GM19043 (cell line): Measurements from ENCODE around the gene PSAPL1.

Experiments used
- ATAC-seq: cut with Tn5 transposase; IDR thresholded peaks from one replicate; pipeline ENCODE4 v1.9.1; 2021; ENCODE audit warnings: low read depth; ENCODE audit not compliant: unreplicated experiment

PSAPL1 gene

GRCh38 chr4:7432531-7433375, 2.0 kb downstream of the PSAPL1 start:
- no peak for ATAC-seq

DNA sequence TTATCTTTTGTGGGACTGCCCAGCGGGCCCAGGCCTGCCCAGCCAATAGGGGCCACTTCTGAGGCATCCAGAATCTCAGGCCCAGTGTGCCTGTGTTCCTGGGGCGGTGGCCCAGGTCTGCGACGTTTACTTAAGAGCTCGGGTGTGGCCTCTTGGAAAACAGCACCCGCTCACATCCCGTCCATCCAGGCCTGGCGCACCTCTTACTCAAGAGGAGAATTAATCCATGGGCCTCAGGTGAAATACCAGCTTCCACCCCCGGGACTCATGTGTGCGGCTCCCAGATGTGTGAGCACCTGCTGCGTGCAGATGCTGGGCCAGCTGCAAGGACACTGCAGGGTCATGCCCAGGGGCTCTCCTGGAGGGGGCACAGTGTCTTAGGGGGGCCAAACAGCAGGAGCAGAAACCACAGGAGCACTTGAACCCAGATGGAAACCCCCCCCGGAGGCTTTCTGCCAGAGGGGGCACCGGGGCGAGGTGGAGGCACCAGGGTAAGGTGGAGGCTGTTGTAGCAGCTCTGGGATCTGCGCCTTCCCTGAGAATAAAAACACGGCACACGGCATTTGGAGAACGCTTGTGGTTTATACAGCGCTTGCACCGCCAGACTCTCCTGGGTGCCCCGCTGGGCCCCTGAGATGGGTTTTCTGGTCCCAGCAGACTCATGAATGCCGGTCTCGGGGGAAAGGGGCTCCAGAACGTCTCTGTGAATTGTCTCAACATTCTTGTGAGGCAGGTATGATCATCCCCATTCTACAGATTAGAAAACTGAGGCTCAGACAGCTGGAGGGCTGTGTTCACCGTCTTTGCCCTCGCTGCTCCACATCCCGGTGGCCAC, 2.8 kb downstream of the PSAPL1 start:
- ATAC-seq, result no peak

GRCh38 chr4:7430965-7431695, 3.6 kb downstream of the PSAPL1 start:
- no peak for ATAC-seq

GRCh38 chr4:7430368-7430964, 4.3 kb downstream of the PSAPL1 start:
- ATAC-seq, result no peak

GRCh38 chr4:7429601-7430078, 5.1 kb downstream of the PSAPL1 start:
- ATAC-seq, result no peak

DNA sequence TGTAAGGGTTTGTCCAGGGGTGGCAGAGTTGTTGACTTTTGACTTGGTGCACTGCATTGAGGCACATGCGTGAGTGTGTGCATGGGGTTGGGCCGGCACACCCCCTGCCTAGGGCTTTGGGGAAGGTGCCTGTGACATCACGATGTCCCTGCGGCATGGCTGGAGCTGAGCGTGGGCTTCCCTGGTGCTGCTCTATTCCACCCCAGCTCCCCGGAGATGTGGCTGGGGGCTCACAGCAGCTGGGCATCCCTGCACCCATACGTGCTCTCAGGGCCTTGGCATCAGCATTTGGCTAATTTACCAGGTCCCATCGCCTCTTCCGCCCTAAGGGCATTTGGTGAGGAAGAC, 5.7 kb downstream of the PSAPL1 start:
- no peak for ATAC-seq

DNA sequence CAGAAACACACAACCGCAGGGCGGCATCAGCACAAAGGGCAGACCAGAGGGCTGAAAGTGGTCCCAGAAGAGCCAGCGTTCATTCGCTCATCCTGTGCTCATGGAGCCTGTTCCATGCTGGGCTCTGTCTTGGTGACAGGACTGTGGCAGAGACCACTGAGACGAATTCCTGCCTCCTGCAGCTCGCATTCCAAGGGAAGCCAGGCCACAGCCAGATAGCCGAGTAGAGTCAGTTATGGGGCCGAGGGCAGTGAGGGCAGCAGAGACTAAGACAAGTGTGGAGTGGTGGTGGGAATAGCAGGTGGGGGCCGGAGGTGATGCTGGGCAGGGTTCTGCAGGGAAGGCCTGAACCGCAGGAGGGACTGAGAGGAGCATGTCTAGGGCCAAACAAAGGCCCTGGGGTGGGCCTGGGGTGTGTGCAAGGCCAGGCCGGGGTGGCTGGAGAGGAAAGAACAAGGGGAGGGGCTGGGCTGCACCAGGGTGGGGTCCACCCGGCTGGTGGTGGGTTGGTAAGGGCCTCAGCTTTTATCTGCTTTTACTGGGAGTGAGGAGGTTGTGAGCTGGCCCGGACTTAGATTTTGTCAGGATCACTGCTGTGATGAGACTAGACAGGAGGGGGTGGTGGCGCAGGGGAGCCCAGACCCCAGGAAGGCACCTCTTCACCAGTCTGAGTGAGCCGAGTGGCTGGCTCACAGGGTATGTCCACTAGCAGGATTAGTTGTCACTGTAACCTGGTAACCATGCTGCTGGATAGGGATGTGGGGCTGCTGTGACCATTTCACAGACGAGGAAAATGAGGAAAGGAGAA, 6.3 kb downstream of the PSAPL1 start:
- no peak for ATAC-seq

- no peak for ATAC-seq
Observed at GRCh38 chr4:7427831-7428260, 6.9 kb downstream of the PSAPL1 start.

DNA sequence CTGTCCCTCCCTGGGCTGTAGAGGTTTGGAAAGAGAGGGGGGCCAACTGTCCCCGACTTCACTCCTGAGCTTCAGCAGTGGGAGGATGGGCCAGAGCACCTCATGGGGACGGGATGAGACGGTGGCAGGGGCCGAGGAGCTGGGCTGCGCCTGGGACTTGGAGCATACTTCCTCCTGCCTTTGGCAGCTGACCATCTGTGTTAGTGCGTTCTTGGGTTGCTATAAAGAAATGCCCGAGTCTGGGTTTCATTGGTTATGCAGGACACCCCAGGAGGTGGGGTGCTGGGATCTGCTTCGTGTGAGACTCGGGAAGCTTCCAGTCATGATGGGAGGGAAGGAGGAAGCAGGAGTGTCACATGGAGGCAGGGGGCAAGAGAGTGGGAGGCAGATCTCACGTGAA, 7.4 kb downstream of the PSAPL1 start:
- ATAC-seq, result no peak

- no peak for ATAC-seq
Observed at GRCh38 chr4:7426525-7427171, 8.1 kb downstream of the PSAPL1 start.

GRCh38 chr4:7425591-7426468, 8.9 kb downstream of the PSAPL1 start:
- no peak for ATAC-seq

GRCh38 chr4:7425124-7425523, 9.6 kb downstream of the PSAPL1 start:
- no peak for ATAC-seq

GRCh38 chr4:7424553-7425111, 10.1 kb downstream of the PSAPL1 start:
- ATAC-seq, result no peak

GRCh38 chr4:7423801-7424552, 10.8 kb downstream of the PSAPL1 start:
- ATAC-seq, result no peak

DNA sequence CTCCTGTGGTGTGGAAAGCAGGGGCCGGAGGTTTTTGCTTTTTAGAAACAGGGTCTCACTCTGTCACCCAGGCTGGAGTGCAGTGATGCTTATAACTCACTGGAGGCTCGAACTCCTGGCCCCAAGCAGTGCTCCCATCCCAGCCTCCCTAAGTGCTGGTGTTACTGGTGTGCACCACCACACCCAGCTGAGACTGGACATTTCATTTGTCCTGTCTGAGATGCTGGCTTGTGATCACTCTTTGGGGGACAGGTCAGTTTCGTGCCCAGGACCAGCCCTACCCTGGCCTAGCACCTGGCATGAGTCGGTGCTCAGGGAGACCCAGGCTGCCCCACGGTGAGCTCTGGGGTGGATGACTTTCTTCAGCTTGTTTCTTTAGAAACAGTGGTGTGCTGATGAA, 11.3 kb downstream of the PSAPL1 start:
- no peak for ATAC-seq

DNA sequence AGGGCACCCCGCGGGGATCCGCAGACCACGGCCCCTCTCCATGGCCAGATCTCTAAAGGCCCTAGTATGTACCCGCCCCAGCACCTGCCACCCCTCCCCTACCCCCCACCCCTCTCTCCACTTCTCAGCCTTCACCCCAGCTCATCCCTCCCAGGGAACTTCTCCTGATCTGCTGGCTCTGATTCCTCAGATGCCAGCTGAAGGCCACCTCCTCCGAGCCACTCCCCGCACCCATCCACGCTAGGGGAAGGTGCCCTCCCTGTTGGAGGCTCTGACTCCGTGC, 11.9 kb downstream of the PSAPL1 start:
- no peak for ATAC-seq

DNA sequence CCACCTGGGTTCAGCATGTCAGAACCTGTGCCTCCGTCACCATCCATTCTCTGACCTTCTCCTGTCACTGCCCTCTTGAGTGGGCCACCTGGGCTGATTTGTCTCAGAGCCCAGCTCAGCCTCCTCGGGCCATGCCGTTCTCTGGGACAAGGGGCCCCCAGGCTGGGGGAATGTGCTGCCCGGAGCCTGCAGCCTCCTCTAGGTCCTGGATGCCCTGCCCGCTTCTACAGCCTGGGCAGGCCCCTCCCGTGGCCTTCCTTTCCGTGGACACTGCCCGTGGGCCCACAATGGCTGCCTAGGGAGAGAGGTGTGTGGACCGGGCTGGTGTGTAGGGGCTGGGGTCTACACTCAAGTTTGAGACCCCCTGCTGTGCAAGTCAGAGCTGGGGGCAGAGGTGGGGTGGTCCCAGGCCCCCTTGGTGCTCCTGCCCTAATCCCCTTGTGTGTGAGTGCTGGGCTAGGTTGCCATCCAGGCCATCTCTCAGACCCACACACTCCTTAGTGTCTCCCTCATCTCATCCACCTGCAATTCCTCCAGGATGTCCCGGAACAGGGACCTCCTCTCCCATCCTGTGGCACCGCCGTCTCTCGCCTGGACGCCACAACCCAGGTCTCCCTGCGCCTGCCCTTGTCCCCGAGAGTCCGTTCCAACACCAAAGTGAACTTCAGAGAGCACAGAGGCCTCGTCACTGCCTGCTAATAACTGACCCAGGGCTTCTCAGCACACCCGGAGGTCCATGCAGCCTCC, 12.4 kb downstream of the PSAPL1 start:
- ATAC-seq, result no peak
